Measurements from ENCODE around the gene SLC38A5.
A peak's percentile ranks its signal among the peaks of the same experiment; 100 is the strongest.

The SLC38A5 gene

DNA sequence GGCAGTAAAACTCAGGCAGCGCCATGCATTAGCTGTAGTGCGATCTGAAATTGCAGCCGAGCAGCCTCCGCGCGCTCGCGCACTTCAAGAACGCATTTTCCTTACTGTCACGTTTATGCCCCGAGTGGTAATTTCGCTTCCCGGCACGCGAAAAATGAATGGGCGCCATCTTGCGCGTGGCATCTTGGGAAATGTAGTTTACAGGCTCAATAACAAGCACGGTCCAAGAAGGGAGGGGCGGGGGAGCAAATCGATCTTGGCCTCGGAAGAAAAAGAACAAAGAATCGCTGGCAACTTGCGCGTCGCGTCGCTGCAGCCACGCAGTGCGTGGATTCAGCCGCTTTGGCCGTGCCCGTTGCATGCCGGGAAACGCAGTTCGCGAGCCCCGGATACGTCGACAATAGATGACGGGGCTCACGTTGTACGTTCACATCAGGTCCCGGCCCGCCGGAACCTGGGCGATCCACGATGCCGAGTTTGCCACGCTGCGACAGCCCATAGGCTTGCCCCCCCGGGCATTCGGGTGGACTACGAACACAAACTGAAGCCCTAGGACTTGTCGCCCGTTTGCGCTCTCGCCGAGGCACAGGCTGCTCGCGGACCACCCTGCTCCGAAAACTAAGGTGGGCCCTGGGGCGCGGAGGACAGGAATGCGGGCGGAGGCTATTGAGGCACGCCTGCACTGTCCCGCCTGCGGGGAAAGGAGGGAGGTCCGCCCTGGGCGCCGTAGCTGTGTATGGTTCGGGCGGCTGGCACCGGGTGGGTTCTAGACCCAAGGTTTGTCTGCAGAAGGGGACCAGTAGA is 5.9 kb upstream of the SLC38A5 start, which contains the start of gene FTSJ1:
Gene FTSJ1 (plus strand): TSS at position 426 of the 804 bp plus-strand sequence. CDS start 1,849 bp downstream, outside the sequence.
- H3K9me3 ChIP-seq (ENCODE audit: insufficient read depth, low read depth, low read length), result no peaks in the 10 kb centered on the region
- peaks cover 11% of the 10 kb centered on the region for H3K36me3 ChIP-seq (ENCODE audit: insufficient read depth, low read length)
- H3K27me3 ChIP-seq (ENCODE audit: insufficient read depth, low read length), result no peaks in the 10 kb centered on the region
- H3K27ac ChIP-seq (ENCODE audit: low read depth, low read length), result peak within 1 kb of the TSS; percentile 54
- peak within 1 kb of the TSS; percentile 90 for H3K9ac ChIP-seq (ENCODE audit: low read depth, low read length)
- WGBS, result under 1% methylated on average over 75 of the region's 75 CpGs
- H3K4me3 ChIP-seq (ENCODE audit: low read length), result peak within 1 kb of the TSS; percentile 99
- H3K4me1 ChIP-seq (ENCODE audit: insufficient read depth, low read length), result peaks cover 21% of the 10 kb centered on the region; the same call in 1 of the 2 replicates

DNA sequence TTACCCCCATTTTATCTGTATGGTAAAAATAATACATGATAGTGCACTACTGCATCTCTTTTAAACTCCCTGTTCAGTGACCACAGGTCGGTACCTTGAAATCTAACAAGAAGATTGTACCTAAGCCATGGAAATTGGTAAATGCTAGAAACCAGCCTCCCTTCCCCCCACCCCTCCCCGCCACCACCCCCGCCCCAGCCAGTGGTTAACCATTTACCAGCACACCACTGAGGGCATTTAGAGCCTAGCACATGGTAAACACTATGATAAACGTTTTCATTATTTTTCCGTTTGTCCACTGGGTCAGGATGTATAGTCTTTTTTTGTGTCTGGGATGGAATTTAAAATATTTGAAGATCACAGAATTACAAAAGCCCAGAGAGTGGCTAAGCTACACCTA is 5.2 kb upstream of the SLC38A5 start:
- H3K4me1 ChIP-seq (ENCODE audit: insufficient read depth, low read length), result peaks cover 21% of the 10 kb centered on the region; the same call in 1 of the 2 replicates
- H3K9me3 ChIP-seq (ENCODE audit: insufficient read depth, low read depth, low read length), result no peaks in the 10 kb centered on the region
- peak overlapping the region; percentile 99 for H3K4me3 ChIP-seq (ENCODE audit: low read length)
- peak overlapping the region; percentile 90 for H3K9ac ChIP-seq (ENCODE audit: low read depth, low read length)
- H3K27me3 ChIP-seq (ENCODE audit: insufficient read depth, low read length), result no peaks in the 10 kb centered on the region
- peaks cover 7% of the 10 kb centered on the region; the same call in 1 of the 2 replicates for H3K36me3 ChIP-seq (ENCODE audit: insufficient read depth, low read length)
- no CpG with 5 or more reads among the region's 5 CpGs for WGBS
- H3K27ac ChIP-seq (ENCODE audit: low read depth, low read length), result no peak overlapping the region; the same call in 1 of the 2 replicates

DNA sequence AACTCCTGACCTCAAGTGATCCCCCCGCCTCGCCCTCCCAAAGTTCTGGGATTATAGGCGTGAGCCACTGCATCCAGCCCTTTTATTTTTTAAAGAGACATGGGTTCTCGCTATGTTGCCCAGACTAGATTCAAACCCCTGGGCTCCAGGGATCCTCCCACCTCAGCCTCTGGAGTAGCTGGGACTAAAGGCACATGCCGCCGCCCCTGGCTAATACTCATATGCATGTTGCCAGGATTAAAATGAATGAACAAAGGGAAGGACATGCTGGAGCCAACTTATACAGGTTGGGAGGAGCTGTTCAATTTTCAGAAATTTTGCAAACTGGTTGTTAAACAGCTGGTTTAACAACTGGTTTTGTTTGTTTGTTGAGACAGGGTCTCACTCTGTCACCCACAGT is 4.5 kb upstream of the SLC38A5 start:
- H3K36me3 ChIP-seq (ENCODE audit: insufficient read depth, low read length), result peaks cover 7% of the 10 kb centered on the region; the same call in 1 of the 2 replicates
- H3K4me3 ChIP-seq (ENCODE audit: low read length), result no peak overlapping the region
- H3K27me3 ChIP-seq (ENCODE audit: insufficient read depth, low read length), result no peaks in the 10 kb centered on the region
- H3K9ac ChIP-seq (ENCODE audit: low read depth, low read length), result no peak overlapping the region
- H3K27ac ChIP-seq (ENCODE audit: low read depth, low read length), result no peak overlapping the region
- no peaks in the 10 kb centered on the region for H3K9me3 ChIP-seq (ENCODE audit: insufficient read depth, low read depth, low read length)
- WGBS, result 75% methylated on average over 6 of the region's 6 CpGs
- peaks cover 23% of the 10 kb centered on the region; the same call in 1 of the 2 replicates for H3K4me1 ChIP-seq (ENCODE audit: insufficient read depth, low read length)

DNA sequence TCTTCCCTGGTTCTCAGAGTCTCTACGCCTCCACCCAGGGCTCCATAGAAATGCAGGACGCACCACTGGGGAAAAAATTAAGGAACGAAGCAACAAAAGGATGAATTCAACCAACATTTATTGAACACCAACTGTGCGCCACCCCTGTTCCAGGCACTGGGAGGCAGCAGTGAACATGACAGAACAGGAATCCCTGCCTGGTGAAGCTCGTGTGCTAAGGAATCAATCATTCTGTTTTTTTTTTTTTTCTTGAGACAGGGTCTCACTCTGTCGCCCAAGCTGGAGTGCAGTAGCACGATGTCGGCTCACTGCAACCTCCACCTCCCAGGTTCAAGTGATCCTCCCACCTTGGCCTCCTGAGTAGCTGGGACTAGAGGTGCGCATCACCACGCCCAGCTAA is 4.1 kb upstream of the SLC38A5 start:
- no peak overlapping the region; the same call in 1 of the 2 replicates for H3K9ac ChIP-seq (ENCODE audit: low read depth, low read length)
- H3K27ac ChIP-seq (ENCODE audit: low read depth, low read length), result peak overlapping the region; percentile 82
- 43% methylated on average over 9 of the region's 10 CpGs for WGBS
- H3K36me3 ChIP-seq (ENCODE audit: insufficient read depth, low read length), result peaks cover 4% of the 10 kb centered on the region; the same call in 1 of the 2 replicates
- H3K27me3 ChIP-seq (ENCODE audit: insufficient read depth, low read length), result no peaks in the 10 kb centered on the region
- H3K4me3 ChIP-seq (ENCODE audit: low read length), result no peak overlapping the region
- peaks cover 23% of the 10 kb centered on the region; the same call in 1 of the 2 replicates for H3K4me1 ChIP-seq (ENCODE audit: insufficient read depth, low read length)
- no peaks in the 10 kb centered on the region for H3K9me3 ChIP-seq (ENCODE audit: insufficient read depth, low read depth, low read length)

DNA sequence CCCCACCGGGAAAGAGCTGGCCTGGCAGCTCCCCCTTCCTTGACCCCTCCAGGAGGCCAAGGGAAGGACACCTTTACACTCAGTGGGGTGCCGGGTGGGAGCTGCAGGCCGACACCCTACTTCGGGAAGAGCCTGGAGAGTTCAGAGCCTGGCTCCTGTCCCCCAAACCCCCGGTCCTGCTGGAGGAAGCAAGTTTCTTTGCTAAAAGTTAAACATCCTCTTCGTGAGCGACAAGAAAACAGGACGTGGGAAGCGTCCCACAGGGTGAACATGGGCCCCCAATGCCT is 3.6 kb upstream of the SLC38A5 start:
- Histone ChIP-seq H3K9me3 (ENCODE audit: insufficient read depth, low read depth, low read length) (no peaks in the 10 kb centered on the region), H3K9ac (ENCODE audit: low read depth, low read length) (no peak overlapping the region), H3K36me3 (ENCODE audit: insufficient read depth, low read length) (peaks cover 2% of the 10 kb centered on the region; the same call in 1 of the 2 replicates), H3K27me3 (ENCODE audit: insufficient read depth, low read length) (no peaks in the 10 kb centered on the region), H3K4me3 (ENCODE audit: low read length) (0 out of 2 replicates have a peak overlapping the region, but pooled peaks have one; percentile 15), H3K4me1 (ENCODE audit: insufficient read depth, low read length) (peaks cover 23% of the 10 kb centered on the region; the same call in 1 of the 2 replicates), H3K27ac (ENCODE audit: low read depth, low read length) (peak overlapping the region; percentile 82)
- WGBS, result 30% methylated on average over 9 of the region's 9 CpGs

DNA sequence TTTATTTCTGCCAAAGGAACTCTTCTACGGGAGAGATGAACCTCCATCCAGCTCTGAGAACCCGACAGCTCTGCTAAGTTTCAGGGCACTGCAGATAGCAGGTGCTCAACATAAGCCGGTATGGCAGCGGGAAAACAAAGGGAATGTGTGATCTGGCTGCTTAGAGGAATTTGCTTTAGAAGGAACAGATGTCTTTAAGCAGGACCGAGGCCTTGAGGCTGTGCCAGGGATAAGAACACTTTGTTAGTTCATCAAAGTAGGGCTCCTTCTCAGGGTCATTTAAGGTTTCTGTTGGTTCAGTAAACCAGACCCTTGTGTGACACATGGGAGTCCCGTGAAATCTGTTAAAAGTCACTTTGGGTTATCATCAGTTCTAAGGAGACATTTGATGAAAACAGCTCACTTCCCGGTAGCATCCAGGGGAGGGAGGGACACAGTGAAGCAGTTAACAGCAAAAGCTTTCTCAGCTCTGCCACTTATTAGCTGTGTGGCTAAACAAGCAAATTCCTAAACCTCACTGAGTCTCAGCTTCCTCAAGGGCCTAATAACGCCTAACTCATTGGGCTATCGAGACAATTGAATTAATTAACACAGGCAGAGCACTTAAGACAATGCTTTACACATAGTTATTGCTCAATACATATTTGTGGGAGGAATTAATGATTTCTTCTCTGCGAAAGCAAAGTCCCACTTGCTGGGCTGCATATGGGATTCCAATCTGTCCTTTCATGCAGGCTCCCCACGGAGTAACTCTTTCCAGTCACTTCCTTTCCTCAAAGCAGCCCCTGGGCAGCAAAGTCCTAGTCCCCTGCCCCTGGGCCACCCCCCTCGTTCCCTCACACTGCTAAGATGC is 3.0 kb upstream of the SLC38A5 start:
- Histone ChIP-seq H3K27me3 (ENCODE audit: insufficient read depth, low read length) (no peaks in the 10 kb centered on the region), H3K36me3 (ENCODE audit: insufficient read depth, low read length) (no peaks in the 10 kb centered on the region)
- WGBS, result 25% methylated on average over 12 of the region's 12 CpGs

DNA sequence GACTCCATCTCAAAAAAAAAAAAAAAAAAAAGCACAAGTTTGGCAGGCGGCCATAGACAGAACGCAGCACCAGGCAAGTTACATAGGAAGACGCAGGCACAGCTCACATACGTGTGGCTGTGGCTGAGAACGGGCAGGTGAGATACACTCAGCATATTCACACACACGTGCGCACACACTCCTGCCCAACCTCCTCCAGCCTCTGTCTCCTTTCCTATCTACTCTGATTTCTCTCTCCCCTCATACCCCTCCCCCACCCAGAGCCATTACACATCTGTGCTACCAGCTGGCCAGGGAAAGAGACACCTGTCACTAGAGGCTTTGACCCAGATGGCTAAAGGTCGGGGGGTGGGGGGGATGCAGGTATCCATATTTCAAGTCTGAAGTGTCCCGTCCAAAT is 2.2 kb upstream of the SLC38A5 start:
- Histone ChIP-seq H3K9ac (ENCODE audit: low read depth, low read length) (no peak overlapping the region), H3K4me3 (ENCODE audit: low read length) (no peak overlapping the region), H3K4me1 (ENCODE audit: insufficient read depth, low read length) (peaks cover 23% of the 10 kb centered on the region; the same call in 1 of the 2 replicates), H3K36me3 (ENCODE audit: insufficient read depth, low read length) (no peaks in the 10 kb centered on the region), H3K27me3 (ENCODE audit: insufficient read depth, low read length) (no peaks in the 10 kb centered on the region), H3K27ac (ENCODE audit: low read depth, low read length) (no peak overlapping the region), H3K9me3 (ENCODE audit: insufficient read depth, low read depth, low read length) (no peaks in the 10 kb centered on the region)
- 85% methylated on average over 7 of the region's 9 CpGs for WGBS

More for the DNA sequence above, 3.0 kb upstream of the SLC38A5 start:
- Histone ChIP-seq H3K9me3 (ENCODE audit: insufficient read depth, low read depth, low read length) (no peaks in the 10 kb centered on the region), H3K27ac (ENCODE audit: low read depth, low read length) (peak overlapping the region; percentile 82), H3K4me1 (ENCODE audit: insufficient read depth, low read length) (peaks cover 23% of the 10 kb centered on the region; the same call in 1 of the 2 replicates), H3K4me3 (ENCODE audit: low read length) (0 out of 2 replicates have a peak overlapping the region, but pooled peaks have one; percentile 15), H3K9ac (ENCODE audit: low read depth, low read length) (0 out of 2 replicates have a peak overlapping the region, but pooled peaks have one; percentile 30)

DNA sequence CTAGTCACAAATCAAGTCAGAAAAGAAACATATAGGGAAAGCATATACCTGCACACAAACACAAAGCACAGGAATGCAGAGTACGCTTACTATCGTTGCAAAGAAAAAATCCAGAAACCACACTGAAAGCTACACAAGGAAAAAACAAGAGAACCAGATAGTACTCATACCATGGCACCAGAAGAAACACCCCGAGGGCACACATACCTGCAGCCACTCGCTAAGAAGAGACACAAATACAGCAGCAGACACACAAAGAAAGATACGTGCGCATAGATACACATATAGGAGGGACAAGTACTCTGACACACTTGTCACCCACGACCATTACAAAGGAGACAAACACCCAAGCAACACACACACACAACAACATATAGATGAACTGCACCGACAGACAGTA is 1.4 kb upstream of the SLC38A5 start:
- Histone ChIP-seq H3K4me1 (ENCODE audit: insufficient read depth, low read length) (peaks cover 23% of the 10 kb centered on the region; the same call in 1 of the 2 replicates), H3K9me3 (ENCODE audit: insufficient read depth, low read depth, low read length) (no peaks in the 10 kb centered on the region), H3K4me3 (ENCODE audit: low read length) (no peak overlapping the region), H3K9ac (ENCODE audit: low read depth, low read length) (no peak overlapping the region), H3K27me3 (ENCODE audit: insufficient read depth, low read length) (no peaks in the 10 kb centered on the region), H3K36me3 (ENCODE audit: insufficient read depth, low read length) (no peaks in the 10 kb centered on the region), H3K27ac (ENCODE audit: low read depth, low read length) (no peak overlapping the region)
- WGBS, result 83% methylated on average over 7 of the region's 8 CpGs

DNA sequence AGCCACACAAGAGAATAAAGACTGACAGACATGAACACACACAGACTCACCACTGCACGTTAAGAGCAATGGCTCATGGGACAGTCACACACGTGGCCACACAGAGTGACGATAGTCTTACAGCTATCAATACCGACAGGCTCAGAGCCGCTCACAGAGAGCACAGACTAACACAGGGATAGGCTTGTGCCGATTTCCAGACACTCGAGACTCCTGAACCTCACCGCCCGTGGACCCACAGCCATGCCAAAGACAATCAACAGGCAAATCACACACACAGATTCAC is 716 bp upstream of the SLC38A5 start:
- Histone ChIP-seq H3K4me1 (ENCODE audit: insufficient read depth, low read length) (peaks cover 23% of the 10 kb centered on the region; the same call in 1 of the 2 replicates), H3K4me3 (ENCODE audit: low read length) (no peak overlapping the region), H3K9me3 (ENCODE audit: insufficient read depth, low read depth, low read length) (no peaks in the 10 kb centered on the region), H3K27ac (ENCODE audit: low read depth, low read length) (no peak overlapping the region), H3K9ac (ENCODE audit: low read depth, low read length) (no peak overlapping the region), H3K27me3 (ENCODE audit: insufficient read depth, low read length) (no peaks in the 10 kb centered on the region), H3K36me3 (ENCODE audit: insufficient read depth, low read length) (0 out of 2 replicates have a peak, but pooled peaks cover under 1% of the 10 kb centered on the region)
- WGBS, result 93% methylated on average over 9 of the region's 9 CpGs

DNA sequence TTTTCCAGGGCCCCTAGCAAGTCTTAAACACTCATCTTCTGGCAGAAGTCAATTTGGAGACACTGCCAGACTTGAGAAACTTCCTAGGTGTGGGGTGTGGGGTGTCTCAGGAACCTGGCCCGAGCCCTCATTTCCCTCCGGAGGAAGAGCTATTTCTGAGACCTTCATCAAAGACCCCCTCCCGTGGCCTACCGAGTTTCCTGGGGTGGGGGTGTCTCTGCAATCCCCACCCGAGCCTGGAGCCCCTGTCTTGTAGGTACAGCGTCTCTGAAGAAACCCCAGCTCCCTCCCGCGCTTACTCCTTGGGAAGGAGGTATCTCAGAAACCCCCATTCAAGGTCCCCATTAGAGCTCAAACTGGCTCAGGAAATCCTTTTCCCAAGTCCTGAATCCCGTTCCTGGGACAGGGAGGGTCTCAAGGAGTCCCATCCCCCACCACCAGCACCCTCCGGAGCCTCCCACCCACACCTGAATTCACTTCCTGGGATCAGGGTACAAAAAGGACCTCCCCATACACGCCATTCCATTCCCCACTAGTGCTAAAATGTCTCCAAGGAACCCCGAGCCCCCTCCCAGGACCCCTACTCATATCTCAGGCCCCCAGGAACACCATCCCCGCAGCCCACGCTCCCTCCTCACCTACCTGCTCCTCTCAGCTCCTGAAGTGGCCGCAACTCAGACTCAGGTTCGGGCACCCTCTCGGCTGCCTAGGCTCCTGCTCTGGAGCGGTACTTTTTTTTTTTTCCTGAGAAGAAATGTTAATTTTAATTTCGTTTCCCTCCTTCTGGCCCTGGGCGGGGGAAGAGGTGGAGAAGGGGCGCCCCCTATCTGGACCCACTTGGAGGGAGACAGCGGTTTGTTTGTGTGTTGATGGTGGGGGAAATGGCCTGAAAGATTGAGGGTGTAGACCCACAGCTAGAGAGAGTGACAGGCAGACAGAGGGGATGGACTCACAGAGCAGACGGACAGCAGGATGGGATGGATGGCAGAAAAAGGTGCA is 1.1 kb downstream of the SLC38A5 start:
- H3K4me1 ChIP-seq (ENCODE audit: insufficient read depth, low read length), result peaks cover 21% of the 10 kb centered on the region; the same call in 1 of the 2 replicates
- H3K4me3 ChIP-seq (ENCODE audit: low read length), result peak overlapping the region; percentile 72
- H3K36me3 ChIP-seq (ENCODE audit: insufficient read depth, low read length), result peaks cover 10% of the 10 kb centered on the region; the same call in 1 of the 2 replicates
- H3K27ac ChIP-seq (ENCODE audit: low read depth, low read length), result no peak overlapping the region
- 4% methylated on average over 22 of the region's 23 CpGs for WGBS
- H3K9ac ChIP-seq (ENCODE audit: low read depth, low read length), result peak overlapping the region; percentile 64
- H3K27me3 ChIP-seq (ENCODE audit: insufficient read depth, low read length), result no peaks in the 10 kb centered on the region
- no peaks in the 10 kb centered on the region for H3K9me3 ChIP-seq (ENCODE audit: insufficient read depth, low read depth, low read length)

Measured in HUES64 (cell line).